ENCODE data around the gene CHD2.

DNA sequence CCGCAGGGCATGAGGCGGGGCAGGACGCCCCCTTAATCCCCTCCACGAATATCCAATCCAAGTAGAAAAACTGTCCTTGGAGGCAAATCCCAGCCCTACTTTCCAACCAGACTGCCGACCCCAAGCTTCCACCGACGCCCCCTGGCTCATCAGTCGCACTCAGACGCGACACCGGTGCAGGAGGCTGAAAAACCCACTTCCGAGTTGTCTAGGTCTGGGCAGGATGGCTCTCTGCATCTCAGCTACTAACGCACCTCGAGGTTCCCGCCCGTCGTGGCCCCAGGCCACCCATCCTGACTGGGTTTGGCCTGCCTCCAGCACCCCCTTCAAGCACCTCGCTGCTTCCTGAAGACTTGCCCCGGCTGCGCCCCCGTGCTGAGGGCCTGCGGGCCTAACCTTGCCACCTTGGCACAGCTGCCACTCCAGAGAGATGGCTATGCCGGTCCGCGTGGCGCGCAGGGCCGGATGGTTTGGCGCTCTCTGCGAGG lies 173.4 kb downstream of the CHD2 start:
- TF ChIP-seq POLR2A (IDR thresholded peaks at IDR 0.05; ENCODE audit: low read length) (no peak), SREBF2 (IDR thresholded peaks at IDR 0.05) (no peak), CHD4 (IDR thresholded peaks at IDR 0.05; ENCODE audit: borderline replicate concordance) (no peak), MAZ (IDR thresholded peaks at IDR 0.05; ENCODE audit: borderline replicate concordance, low read depth, low read length) (no peak), CTCF (IDR thresholded peaks at IDR 0.05) (no peak), RFX5 (IDR thresholded peaks at IDR 0.05) (no peak), JUN (IDR thresholded peaks at IDR 0.05) (no peak), USF2 (IDR thresholded peaks at IDR 0.05) (no peak), PHF8 (IDR thresholded peaks at IDR 0.05; ENCODE audit: borderline replicate concordance, low read depth) (no peak), BCL3 (IDR thresholded peaks at IDR 0.05) (no peak), ZFP36 (IDR thresholded peaks at IDR 0.05; ENCODE audit: borderline replicate concordance, partially characterized antibody) (no peak), HOXB13 (CRISPR knock-in tag; IDR thresholded peaks at IDR 0.05; ENCODE audit: low read depth) (no peak), CBX2 (IDR thresholded peaks at IDR 0.05; ENCODE audit: borderline replicate concordance, low read depth) (no peak)
- TF ChIP-seq, protein P1, sequence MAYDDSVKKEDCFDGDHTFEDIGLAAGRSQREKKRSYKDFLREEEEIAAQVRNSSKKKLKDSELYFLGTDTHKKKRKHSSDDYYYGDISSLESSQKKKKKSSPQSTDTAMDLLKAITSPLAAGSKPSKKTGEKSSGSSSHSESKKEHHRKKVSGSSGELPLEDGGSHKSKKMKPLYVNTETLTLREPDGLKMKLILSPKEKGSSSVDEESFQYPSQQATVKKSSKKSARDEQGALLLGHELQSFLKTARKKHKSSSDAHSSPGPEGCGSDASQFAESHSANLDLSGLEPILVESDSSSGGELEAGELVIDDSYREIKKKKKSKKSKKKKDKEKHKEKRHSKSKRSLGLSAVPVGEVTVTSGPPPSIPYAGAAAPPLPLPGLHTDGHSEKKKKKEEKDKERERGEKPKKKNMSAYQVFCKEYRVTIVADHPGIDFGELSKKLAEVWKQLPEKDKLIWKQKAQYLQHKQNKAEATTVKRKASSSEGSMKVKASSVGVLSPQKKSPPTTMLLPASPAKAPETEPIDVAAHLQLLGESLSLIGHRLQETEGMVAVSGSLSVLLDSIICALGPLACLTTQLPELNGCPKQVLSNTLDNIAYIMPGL (CRISPR knock-in tag; IDR thresholded peaks at IDR 0.05; ENCODE audit: borderline replicate concordance) = no peak

All from A549 (cell line).